ENCODE data around the gene WNT3A.

The WNT3A gene

GRCh38 chr1:228096416-228097332 is 89.9 kb downstream of the WNT3A start:
- POLR2A ChIA-PET, result no interaction called here
- H3K4me3 ChIP-seq (ENCODE audit: low read depth, low read length), result no peak overlapping the region
- DNase-seq (ENCODE audit: low read depth, low spot score), result no peak
- CTCF ChIA-PET, result no interaction called here
- TF ChIP-seq CTCF (IDR thresholded peaks at IDR 0.05; ENCODE audit: insufficient read depth, low read length, missing control alignments), result no peak

GRCh38 chr1:228097333-228098081 is 90.7 kb downstream of the WNT3A start:
- POLR2A ChIA-PET, result interaction anchor here (0.9 kb wide), 1 partner anchor 15 kb away, joined by 3 read pairs; the partner anchor contains the start of gene ARF1
- TF ChIP-seq CTCF (IDR thresholded peaks at IDR 0.05; ENCODE audit: insufficient read depth, low read length, missing control alignments), result no peak
- no peak overlapping the region for H3K4me3 ChIP-seq (ENCODE audit: low read depth, low read length)
- no peak for DNase-seq (ENCODE audit: low read depth, low spot score)
- CTCF ChIA-PET, result interaction anchor here (1.0 kb wide), 1 partner anchor 33 kb away, joined by 3 read pairs; no protein-coding TSS in a partner anchor

GRCh38 chr1:228098323-228098931 is 91.6 kb downstream of the WNT3A start:
- ChIA-PET CTCF (interaction anchor here (1.0 to 1.1 kb wide), 2 partner anchors 16 to 32 kb away, joined by 3 read pairs; partner anchors contain the start of gene ARF1), POLR2A (interaction anchor here (0.9 to 1.4 kb wide), 2 partner anchors 8 to 16 kb away, joined by 3 read pairs; partner anchors contain the start of gene ARF1)
- no peak for TF ChIP-seq CTCF (IDR thresholded peaks at IDR 0.05; ENCODE audit: insufficient read depth, low read length, missing control alignments)
- H3K4me3 ChIP-seq (ENCODE audit: low read depth, low read length), result no peak overlapping the region
- DNase-seq (ENCODE audit: low read depth, low spot score), result no peak

GRCh38 chr1:228099331-228099732 is 92.5 kb downstream of the WNT3A start:
- TF ChIP-seq CTCF (IDR thresholded peaks at IDR 0.05; ENCODE audit: insufficient read depth, low read length, missing control alignments), result no peak
- H3K4me3 ChIP-seq (ENCODE audit: low read depth, low read length), result no peak overlapping the region
- no peak for DNase-seq (ENCODE audit: low read depth, low spot score)
- POLR2A ChIA-PET, result interaction anchor here (1.4 kb wide), 1 partner anchor 9 kb away, joined by 3 read pairs; no protein-coding TSS in a partner anchor
- CTCF ChIA-PET, result interaction anchor here (0.6 to 1.6 kb wide), 3 partner anchors 17 to 1763 kb away, joined by 3 to 4 read pairs (median 4); partner anchors contain the start of gene ARF1

GRCh38 chr1:228100822-228101613 is 94.2 kb downstream of the WNT3A start:
- TF ChIP-seq CTCF (IDR thresholded peaks at IDR 0.05; ENCODE audit: insufficient read depth, low read length, missing control alignments), result no peak
- POLR2A ChIA-PET, result interaction anchor here (1.1 kb wide), 1 partner anchor 19 kb away, joined by 3 read pairs; no protein-coding TSS in a partner anchor
- H3K4me3 ChIP-seq (ENCODE audit: low read depth, low read length), result peak overlapping the region; percentile 8; the same call in 1 of the 2 replicates
- DNase-seq (ENCODE audit: low read depth, low spot score), result no peak
- CTCF ChIA-PET, result interaction anchor here (0.9 to 1.5 kb wide), 4 partner anchors 8 to 339 kb away, joined by 3 to 6 read pairs (median 4); partner anchors contain the start of gene MRPL55

Data from AG04449 (cell line).